CD4-positive, alpha-beta T cell treated with Interleukin-2 at 100 ng/mL for 4 hours (primary cell): ENCODE data around the gene ZNF808.
"Not testable (repeated sequence)": the region's sequence is repeated elsewhere in the genome, so short reads cannot be mapped to it uniquely, and the experiment has no call there.

Source experiments
- DNase-seq: peaks from one replicate; pipeline ENCODE4 v3.0.0-alpha.2; 2020; ENCODE audit warnings: low spot score

Gene ZNF808

DNA sequence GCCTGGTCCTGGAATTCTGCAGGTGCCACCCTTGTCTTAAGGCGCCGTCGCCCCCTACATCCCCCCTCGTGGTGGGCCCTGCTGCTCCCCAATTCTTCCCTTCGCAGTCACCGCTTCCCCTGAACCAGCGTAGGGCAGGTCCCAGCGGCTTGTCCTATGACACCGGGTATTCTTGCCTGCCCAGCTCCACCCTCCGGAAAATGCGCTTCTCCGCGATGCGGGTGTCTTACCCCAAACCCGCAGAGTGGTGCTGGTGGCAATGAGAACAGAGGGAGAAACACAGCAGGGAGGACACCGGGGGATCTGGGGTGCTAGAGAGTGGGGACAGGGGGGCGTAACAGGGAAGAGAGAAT lies 9.0 kb downstream of the ZNF808 start:
- peak; percentile 35 for DNase-seq

DNA sequence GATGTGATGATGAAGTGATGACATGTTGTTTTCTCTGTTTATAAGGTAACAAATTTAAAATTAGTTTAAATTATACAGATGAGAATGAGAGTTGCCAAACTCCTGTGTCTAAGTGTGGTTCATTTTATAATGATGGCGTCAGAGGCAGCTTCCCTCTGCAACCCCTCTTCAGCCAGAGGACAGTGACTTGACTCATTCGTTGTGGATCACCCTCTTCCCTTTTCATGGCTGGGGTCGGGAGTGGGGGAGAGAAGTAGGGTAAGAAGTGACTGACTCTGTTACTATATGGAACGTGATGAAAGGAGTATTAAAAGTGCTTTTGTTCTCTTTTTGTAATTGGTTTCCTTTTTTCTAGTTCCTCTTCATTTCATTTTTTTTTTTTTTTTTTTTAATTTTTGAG lies 11.3 kb downstream of the ZNF808 start:
- not testable (repeated sequence) for DNase-seq

DNA sequence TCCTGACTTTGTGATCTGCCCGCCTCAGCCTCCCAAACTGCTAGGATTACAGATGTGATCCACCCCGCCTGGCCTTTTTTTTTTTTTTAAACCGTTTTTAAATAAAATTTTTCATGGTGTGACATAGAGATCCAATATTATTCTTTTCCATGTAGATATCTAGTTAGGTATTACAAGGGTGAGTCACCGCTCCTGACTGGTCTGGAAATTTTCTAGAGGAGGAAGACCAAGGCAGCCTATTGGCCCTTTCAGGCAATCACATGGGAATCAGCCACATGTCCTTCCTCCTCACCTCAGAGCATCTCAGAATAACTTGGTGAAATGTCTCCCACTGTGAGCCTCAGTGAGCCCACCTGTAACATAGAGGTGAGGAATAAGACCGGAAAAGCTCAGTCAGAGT lies 13.7 kb downstream of the ZNF808 start:
- DNase-seq, result not testable (repeated sequence)

DNA sequence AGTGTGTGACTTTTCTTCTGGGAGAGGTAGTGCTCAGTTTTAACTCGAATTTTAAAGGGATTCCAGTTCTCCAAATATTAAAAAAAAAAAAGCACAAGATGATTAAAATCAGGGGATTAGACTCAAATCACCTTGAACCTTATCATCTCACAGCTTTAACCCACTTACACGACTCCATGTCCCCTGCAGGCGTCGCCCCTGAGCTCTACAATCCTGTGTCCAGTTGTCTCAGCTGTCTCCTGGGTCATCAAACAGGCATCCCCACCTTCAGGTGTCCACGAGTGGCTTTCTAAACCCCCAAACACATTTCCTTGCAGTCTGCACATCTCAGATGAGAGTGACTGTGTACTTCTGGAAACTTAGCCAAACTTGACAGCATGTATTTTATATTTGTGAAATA lies 14.1 kb downstream of the ZNF808 start:
- no peak for DNase-seq

DNA sequence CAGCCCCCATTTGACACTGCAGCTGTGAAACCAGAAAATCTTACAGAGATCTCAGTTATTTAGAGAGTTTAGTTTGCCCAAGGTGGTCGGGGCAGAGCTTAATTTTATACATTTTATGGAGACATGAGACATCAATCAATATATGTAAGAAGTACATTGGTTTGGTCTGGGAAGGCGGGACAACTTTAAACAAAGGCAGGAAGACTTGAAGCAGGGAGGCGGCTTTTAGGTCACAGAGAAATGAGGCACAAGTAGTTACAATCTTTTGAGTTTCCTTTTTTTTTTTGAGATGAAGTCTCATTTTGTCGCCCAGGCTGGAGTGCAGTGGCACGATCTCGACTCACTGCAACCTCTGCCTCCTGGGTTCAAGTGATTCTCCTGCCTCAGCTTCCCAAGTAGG lies 15.1 kb downstream of the ZNF808 start:
- DNase-seq, result not testable (repeated sequence)

DNA sequence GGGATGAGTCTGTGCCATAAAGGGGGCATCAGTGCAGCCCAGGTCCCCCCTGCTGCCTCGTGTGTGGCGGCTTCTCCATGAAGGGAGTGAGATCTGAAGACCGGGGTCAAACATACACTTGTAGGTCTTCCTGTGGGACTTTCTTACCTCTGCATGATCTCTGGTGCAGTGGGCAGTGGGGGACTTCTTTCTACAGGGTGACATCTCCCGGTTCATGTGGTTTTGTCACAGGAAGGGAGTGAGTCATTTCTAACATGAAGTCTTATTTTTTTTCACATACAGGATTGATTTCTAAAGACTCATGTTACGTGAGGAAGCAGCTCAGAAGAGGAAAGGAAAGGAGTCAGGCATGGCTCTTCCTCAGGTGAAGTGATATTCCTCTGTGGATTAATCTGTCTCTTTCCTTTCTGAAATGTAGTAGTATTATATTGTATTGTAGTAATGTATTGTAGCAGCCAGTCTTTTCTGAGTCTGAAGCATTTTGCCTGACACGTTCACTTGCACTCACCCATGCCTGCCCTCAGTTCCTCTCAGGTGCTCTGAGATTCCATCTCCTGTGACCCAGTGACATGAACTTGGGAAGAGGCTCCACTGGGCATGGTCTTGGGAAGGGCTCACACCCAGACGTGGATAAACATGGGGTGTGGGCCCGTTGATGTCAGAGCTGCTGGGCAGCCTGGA lies 15.7 kb downstream of the ZNF808 start:
- peak; percentile 53 for DNase-seq

DNA sequence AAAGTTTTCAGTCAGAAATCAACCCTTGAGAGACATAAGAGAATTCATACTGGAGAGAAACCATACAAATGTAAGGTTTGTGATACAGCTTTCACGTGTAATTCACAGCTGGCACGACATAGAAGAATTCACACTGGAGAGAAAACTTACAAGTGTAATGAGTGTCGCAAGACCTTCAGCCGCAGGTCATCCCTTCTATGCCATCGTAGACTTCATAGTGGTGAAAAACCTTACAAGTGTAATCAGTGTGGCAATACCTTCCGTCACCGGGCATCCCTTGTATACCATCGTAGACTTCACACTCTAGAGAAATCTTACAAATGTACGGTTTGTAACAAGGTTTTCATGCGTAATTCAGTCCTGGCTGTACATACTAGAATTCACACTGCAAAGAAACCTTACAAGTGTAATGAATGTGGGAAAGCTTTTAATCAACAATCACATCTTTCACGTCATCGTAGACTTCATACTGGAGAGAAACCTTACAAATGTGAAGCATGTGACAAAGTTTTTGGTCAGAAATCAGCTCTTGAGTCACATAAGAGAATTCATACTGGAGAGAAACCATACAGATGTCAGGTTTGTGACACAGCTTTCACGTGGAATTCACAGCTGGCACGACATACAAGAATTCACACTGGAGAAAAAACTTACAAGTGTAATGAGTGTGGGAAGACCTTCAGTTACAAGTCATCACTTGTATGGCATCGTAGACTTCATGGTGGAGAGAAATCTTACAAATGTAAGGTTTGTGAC lies 26.9 kb downstream of the ZNF808 start:
- DNase-seq, result no peak

DNA sequence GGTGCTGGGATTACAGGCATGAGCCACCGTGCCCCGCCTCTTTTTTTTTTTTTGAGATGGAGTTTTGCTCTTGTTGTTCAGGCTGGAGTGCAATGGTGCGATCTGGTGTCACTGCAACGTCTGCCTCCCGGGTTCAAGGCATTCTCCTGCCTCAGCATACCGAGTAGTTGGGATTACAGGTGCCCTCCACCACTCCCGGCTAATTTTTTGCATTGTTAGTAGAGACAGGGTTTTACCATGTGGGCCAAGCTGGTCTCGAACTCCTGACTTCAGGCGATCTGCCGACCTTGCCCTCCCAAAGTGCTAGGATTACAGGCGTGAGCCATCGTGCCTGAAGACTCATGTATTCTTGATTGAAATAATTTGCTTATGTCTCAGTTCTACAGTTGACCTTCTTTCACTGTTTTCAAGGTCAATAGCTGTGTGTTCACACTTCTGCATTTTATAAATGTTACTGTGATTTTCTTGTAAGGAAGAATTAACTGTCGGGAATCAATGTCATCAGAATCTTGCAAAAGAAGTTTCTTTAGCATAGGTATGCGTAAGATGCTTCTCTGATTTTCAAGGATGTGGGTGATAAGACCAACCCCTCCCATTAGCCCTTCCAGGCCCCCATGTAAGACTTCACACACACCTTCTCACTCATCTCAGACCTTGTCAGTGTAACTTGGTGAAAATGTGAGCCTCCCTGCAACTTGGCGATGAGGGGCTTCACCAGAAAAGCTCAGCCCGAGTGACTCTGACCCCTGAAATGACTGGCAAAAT lies 29.9 kb downstream of the ZNF808 start:
- no peak for DNase-seq

DNA sequence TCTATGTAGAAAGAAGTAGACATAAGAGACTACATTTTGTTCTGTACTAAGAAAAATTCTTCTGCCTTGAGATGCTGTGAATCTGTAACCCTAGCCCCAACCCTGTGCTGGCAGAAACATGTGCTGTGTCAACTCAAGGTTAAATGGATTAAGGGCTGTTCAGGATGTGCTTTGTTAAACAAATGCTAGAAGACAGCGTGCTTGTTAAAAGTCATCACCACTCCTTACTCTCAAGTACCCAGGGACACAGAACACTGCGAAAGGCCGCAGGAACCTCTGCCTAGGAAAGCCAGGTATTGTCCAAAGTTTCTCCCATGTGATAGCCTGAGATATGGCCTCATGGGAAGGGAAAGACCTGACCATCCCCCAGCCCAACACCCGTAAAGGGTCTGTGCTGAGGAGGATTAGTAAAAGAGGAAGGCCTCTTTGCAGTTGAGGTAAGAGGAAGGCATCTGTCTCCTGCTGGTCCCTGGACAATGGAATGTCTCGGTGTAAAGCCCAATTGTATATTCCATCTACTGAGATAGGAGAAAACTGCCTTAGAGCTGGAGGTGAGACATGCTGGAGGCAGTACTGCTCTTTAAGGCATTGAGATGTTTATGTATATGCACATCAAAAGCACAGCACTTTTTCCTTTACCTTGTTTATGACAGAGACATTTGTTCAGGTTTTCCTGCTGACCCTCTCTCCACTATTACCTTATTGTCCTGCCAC lies 31.4 kb downstream of the ZNF808 start:
- not testable (repeated sequence) for DNase-seq

DNA sequence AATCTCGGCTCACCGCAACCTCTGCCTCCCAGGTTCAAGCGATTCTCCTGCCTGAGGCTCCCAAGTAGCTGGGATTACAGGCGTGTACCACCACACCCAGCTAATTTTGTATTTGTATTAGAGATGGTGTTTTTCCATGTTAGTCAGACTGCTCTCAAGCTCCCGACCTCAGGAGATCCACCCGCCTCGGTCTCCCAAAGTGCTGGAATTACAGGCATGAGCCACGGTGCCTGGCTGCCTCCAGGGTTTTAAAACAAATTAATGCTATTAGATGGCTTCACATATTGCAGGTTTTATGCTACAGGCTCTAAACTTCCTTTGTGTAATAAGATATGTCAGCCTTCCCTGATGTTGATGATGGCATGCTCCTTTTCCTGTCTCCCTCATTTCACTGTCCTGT lies 34.1 kb downstream of the ZNF808 start:
- not testable (repeated sequence) for DNase-seq

DNA sequence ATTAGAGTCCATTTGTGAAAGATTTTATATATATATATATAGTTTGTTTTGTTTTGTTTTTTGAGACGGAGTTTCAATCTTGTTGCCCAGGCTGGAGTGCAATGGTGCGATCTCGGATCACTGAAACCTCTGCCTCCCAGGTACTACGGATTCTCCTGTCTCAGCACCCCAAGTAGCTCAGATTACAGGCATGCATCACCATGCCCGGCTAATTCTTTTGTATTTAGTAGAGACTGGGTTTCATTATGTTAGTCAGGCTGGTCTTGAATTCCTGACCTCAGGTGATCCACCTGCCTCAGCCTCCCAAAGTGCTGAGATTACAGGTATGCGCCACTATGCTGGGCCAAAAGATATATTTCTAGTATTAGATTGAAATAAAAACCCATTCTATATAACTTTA lies 38.7 kb downstream of the ZNF808 start:
- DNase-seq, result no peak

DNA sequence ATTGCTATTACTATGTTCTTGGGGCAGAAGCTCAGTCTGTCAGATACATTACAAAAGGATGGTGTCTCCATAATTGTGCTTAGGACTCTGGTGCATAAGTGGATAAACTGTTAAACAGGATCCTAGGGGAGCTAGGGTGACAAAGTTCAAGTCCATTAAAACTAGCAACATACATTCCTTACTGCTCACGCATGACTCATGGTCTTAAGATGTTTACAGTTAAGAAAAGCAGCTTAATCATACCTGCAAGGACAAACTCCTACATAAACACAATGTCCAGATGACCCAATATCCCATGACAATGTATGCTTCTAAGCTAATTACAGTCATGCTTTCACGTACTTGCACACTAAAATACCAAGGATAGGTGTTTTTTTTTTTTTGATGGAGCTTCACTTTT lies 39.1 kb downstream of the ZNF808 start:
- no peak for DNase-seq

DNA sequence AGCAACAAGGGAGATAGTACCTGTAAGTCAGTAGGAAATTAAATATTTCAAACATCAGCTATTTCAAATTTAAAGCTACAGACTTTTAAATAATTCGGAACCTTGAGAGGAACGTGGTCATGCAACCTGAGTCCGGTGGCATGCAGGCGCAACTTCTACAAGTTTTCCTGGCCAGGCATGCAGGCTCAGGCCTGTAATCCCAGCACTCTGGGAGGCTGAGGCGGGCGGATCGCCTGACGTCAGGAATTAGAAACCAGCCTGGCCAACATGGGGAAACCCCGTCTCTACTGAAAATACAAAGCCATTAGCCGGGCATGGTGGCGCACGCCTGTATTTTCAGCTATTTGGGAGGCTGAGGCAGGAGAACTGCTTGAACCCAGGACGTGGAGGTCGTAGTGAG lies 40.5 kb downstream of the ZNF808 start:
- DNase-seq, result no peak

DNA sequence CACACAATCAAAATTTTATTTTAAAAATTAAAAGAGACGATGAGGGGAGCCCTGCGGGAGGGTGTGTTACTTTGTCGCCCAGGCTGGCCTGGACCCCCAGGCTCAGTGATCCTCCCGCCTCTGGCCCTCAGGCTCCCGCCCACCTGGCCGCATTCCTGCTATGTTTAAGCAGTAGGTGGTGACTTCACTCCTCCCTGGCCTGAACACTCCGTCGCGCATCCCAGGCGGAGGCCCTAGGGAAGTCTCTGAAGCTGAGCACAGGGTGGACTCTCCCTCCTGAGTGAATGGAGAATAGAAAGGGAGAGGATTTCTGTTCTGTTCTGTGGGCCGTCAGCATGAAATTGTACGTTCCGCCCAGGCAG lies 42.2 kb downstream of the ZNF808 start:
- DNase-seq, result not testable (repeated sequence)

DNA sequence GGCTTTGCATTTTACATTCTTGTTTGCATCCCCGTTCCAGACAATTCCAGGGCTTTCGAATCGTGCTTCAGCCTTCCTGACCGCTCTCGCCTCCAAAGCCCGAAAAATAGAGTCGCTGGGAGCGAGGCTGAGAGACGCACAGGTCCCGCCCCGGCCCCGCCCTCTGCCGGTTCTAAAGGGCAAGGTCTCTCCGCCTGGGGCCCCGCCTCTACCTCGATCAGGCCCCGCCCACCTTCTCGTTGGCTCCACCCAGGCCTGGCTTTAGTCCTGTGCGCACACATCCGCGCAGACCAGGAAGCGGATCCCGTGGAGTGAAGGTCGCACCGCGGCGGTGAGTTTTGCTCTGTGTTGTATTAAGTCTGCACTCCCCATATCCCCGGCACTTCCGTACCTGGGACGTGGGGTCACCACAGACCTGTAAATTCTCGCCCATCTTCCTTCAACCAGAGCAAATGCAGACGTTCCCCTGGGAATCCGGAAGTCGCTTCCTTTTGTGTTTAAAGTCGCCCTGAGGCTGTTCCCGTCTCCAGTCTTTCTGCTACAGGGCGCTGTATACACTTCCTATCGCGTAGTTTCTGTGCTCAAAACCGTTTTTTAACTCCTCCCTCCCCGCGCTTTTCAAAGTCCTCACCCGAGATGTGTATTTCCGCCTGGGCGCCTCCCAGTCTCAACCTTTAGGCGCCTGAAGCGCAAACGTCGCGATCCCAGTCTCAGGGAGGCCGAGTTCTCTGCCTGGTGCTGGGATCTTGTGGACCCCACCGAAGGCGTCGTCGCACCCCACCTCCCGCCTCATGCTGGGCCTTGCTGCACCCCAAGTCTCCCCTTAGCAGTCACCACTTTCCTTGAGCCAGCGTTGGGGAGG lies 42.8 kb downstream of the ZNF808 start, which contains the start of gene ZNF701:
Gene ZNF701, plus strand, starts transcription at position 288 of the 862 bp plus-strand sequence. CDS start 3,861 bp downstream, outside the sequence.
- DNase-seq, result peak; percentile 96

DNA sequence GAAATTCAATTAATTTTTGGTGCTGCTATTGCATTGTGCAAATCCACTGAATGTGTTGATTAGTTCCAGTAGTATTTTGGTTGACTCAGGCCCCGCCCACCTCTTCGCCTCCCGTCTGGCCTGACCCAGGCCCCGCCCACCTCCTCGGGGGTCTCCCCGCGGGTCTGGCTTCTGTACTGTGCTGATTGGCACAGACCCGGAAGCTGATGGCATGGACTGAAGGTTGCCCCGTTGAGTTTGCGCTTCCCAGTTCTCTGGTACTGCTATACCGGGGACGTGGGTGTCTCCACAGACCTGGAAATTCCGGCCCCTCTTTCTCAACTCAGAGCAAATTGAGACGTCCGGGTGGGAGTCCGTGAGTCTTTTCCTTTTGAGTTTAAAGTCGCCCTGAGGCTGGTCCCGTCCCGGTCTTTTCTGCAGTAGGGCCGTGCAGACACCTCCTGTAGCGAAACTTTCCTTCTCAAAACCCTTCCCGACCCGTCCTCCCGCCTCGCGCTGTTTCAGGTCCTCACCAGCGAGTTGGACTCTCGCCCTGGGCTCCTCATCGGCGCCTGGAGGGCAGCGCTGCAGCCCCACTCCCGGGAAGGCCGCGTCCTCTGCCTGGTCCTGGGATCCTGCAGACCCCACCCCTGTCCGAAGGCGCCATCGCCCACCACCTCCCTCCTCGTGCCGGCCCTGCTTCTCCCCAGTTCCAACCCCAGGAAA lies 57.4 kb downstream of the ZNF808 start:
- no peak for DNase-seq

DNA sequence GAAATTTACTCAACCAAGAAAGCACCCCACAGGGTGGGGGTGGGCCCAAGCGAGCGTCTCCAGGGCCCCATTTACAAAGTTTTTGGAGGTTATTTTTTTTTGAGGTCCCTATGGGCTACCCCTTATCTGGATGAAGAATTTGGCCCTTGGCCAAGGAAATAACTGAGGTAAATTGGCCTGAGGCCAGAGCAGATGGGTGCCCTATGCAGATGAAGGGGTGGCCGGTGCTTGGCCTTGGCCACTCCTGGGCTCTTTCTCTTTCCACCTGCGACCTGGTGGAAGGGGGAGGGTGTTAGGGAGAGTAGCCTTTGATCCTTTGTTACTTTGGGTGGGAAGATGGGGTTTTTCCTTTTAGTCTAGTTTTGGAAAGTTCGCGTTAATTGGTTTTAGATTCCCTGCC lies 58.1 kb downstream of the ZNF808 start:
- DNase-seq, result no peak

DNA sequence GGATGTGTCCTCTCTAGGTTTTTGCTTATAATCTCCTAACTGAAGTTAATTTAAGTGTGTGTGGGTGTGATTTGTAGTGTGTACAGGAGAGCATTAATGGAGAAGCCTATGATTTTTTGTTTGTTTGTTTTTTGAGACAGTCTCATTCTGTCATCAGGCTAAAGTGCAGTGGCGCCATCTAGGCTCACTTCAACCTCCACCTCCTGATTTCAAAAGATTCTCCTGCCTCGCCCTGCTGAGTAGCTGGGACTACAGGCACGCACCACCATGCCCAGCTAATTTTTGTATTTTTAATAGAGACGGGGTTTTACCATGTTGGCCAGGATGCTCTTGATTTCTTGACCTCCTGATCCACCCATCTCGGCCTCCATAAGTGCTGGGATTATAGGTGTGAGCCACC lies 63.3 kb downstream of the ZNF808 start:
- DNase-seq, result no peak

DNA sequence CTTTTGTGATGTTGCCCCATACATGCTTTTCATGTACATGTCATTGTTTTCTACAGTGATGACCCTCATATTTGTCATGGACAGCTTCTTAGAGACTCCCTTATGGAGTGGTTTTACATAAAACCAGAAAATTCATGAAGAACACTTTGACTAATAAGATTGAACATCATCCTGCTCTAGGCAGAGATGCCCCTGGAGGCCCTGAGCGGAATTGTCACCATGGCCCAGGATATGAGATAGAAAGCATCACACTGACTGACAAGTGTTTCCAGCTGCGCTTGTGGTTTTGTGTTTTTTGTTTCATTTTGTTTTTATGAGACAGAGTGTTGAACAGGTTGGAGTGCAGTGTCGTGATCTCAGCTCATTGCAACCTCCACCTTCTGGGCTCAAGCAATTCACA lies 64.8 kb downstream of the ZNF808 start:
- no peak for DNase-seq

DNA sequence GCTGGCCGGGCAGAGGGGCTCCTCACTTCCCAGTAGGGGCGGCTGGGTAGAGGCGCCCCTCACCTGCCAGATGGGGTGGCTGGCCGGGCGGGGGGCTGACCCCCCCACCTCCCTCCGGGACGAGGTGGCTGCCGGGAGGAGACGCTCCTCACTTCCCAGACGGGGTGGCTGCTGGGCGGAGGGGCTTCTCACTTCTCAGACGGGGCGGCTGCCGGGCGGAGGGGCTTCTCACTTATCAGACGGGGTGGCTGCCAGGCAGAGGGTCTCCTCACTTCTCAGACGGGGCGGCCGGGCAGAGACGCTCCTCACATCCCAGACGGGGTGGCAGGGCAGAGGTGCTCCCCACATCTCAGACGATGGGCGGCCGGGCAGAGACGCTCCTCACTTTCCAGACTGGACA lies 66.0 kb downstream of the ZNF808 start:
- DNase-seq, result not testable (repeated sequence)

DNA sequence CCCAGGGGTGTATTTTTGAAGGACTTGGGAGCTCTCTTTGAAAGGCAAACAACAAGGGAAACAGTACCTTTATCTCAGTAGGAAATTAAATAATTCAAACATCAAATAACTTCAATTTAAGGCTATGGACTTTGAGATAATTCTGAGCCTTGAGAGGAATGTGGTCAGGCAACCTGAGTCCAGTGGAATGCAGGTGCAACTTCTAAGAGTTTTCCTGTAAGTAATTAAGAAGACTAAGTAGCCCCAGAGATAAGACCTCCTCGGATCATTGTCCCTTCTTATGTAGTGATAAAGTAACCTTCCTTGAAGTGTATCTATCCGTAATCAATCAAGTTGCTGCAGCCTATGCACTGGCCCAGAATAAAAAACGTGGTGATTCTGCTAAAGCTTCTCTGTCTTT lies 71.8 kb downstream of the ZNF808 start:
- no peak for DNase-seq
